IMR-90 (cell line): ENCODE results near the gene LBH. TPM values are rescaled to one million over a fixed set of nuclear protein-coding genes. Genes with fewer than 3 reads are reported as not detected.

Source experiments
- ATAC-seq: fragments of 200-7000 bp; cut with Tn5 transposase; 2 replicates; pipeline ENCODE4 v1.9.1; 2020; ENCODE audit warnings: low read depth, mild to moderate bottlenecking, moderate library complexity
- BruUV-seq: library from RNA; stranded (reverse); fragments of 400-500 nt; replicated peaks from 2 replicates; lab custom pipeline; 2021; lab: Mats Ljungman, UMichigan
- CTCF ChIA-PET: fragments of 300-600 bp; formaldehyde crosslinking; extraction: SDS; loops from one replicate; lab custom pipeline; 2021; ENCODE audit warnings: antibody characterized with exemption; lab: Yijun Ruan, JAX
- POLR2A ChIA-PET: fragments of 300-600 bp; sonication (Branson Sonifier 250); formaldehyde crosslinking; loops from one replicate; lab custom pipeline; 2022; ENCODE audit warnings: antibody characterized with exemption; ENCODE audit not compliant: unreplicated experiment; lab: Charles Lee
- DNase-seq: peaks from one replicate; pipeline ENCODE4 v3.0.0; 2013
- H2AFZ ChIP-seq: replicated peaks from 2 replicates; pipeline ENCODE3; 2013; ENCODE audit warnings: low read length, mild to moderate bottlenecking; ENCODE audit not compliant: poor library complexity
- H2AK5ac ChIP-seq: 2 replicates; pipeline ENCODE4 v1.6.1; 2013; ENCODE audit warnings: low read depth, low read length, inconsistent platforms
- H2AK9ac ChIP-seq: replicated peaks from 2 replicates; pipeline ENCODE3; 2013; ENCODE audit warnings: mild to moderate bottlenecking, low read depth, low read length, moderate library complexity; ENCODE audit not compliant: poor library complexity
- H2BK120ac ChIP-seq: 2 replicates; pipeline ENCODE4 v1.6.1; 2013; ENCODE audit warnings: low read depth, low read length, inconsistent platforms
- H2BK15ac ChIP-seq: 3 replicates; pipeline ENCODE4 v1.6.1; 2013; ENCODE audit warnings: low read depth, low read length, inconsistent platforms
- H2BK20ac ChIP-seq: 2 replicates; pipeline ENCODE4 v1.6.1; 2013; ENCODE audit warnings: low read depth, mild to moderate bottlenecking, inconsistent platforms, low read length, moderate library complexity
- H2BK5ac ChIP-seq: 2 replicates; pipeline ENCODE4 v1.6.1; 2013; ENCODE audit warnings: mild to moderate bottlenecking, low read depth, low read length, inconsistent platforms; ENCODE audit not compliant: poor library complexity, severe bottlenecking
- H3K14ac ChIP-seq: replicated peaks from 2 replicates; pipeline ENCODE4 v1.6.1; 2013; ENCODE audit warnings: low read depth, low read length, inconsistent platforms
- H3K18ac ChIP-seq: 2 replicates; pipeline ENCODE4 v1.6.1; 2013; ENCODE audit warnings: low read depth, low read length, control low read depth
- H3K23ac ChIP-seq: 2 replicates; pipeline ENCODE4 v1.6.1; 2013; ENCODE audit warnings: low read depth, low read length, inconsistent platforms
- H3K27ac ChIP-seq: 2 replicates; pipeline ENCODE4 v1.5.1; 2013; ENCODE audit warnings: mild to moderate bottlenecking, control low read depth, low read length; ENCODE audit not compliant: insufficient read depth
- H3K27me3 ChIP-seq: 2 replicates; pipeline ENCODE4 v1.6.1; 2013; ENCODE audit warnings: low read length; ENCODE audit not compliant: control insufficient read depth, insufficient read depth
- H3K36me3 ChIP-seq: 2 replicates; pipeline ENCODE4 v1.6.1; 2013; ENCODE audit warnings: low read length, mixed read lengths; ENCODE audit not compliant: control insufficient read depth, insufficient read depth
- H3K4ac ChIP-seq: 2 replicates; pipeline ENCODE4 v1.6.1; 2013; ENCODE audit warnings: low read depth, low read length, inconsistent platforms
- H3K4me1 ChIP-seq: 2 replicates; pipeline ENCODE4 v1.6.1; 2013; ENCODE audit warnings: low read length, mixed read lengths; ENCODE audit not compliant: control insufficient read depth, insufficient read depth
- H3K4me2 ChIP-seq: 2 replicates; pipeline ENCODE4 v1.6.1; 2013; ENCODE audit warnings: low read depth, mild to moderate bottlenecking, control low read depth, low read length, moderate library complexity
- H3K4me3 ChIP-seq: 2 replicates; pipeline ENCODE4 v1.5.1; 2013; ENCODE audit warnings: low read depth, mild to moderate bottlenecking, control low read depth, low read length, moderate library complexity; ENCODE audit not compliant: insufficient read depth
- H3K56ac ChIP-seq: 2 replicates; pipeline ENCODE4 v1.6.1; 2013; ENCODE audit warnings: low read length, inconsistent platforms; ENCODE audit not compliant: insufficient read depth; ENCODE audit errors: extremely low read depth
- H3K79me1 ChIP-seq, 2 experiments: 2 replicates each; pipeline ENCODE4 v1.6.1; 2013; ENCODE audit warnings: low read length in 2 of 2, inconsistent platforms in 1 of 2, low read depth in 1 of 2
- H3K9ac ChIP-seq: 2 replicates; pipeline ENCODE4 v1.6.1; 2013; ENCODE audit warnings: low read depth, low read length, control low read depth
- H3K9me1 ChIP-seq: 2 replicates; pipeline ENCODE4 v1.6.1; 2013; ENCODE audit warnings: low read length, inconsistent platforms; ENCODE audit not compliant: insufficient read depth
- H3K9me3 ChIP-seq: 2 replicates; pipeline ENCODE4 v1.6.1; 2013; ENCODE audit warnings: low read length; ENCODE audit not compliant: control insufficient read depth, insufficient read depth
- H4K20me1 ChIP-seq: 2 replicates; pipeline ENCODE4 v1.6.1; 2013; ENCODE audit warnings: low read length, inconsistent platforms; ENCODE audit not compliant: insufficient read depth
- H4K5ac ChIP-seq: 2 replicates; pipeline ENCODE4 v1.6.1; 2013; ENCODE audit warnings: mild to moderate bottlenecking, low read depth, low read length, control low read depth
- H4K8ac ChIP-seq, 2 experiments: 2 replicates each; pipeline ENCODE4 v1.6.1; 2013; ENCODE audit warnings: low read depth in 2 of 2, low read length in 2 of 2, control low read depth in 1 of 2, inconsistent platforms in 1 of 2
- H4K91ac ChIP-seq: 2 replicates; pipeline ENCODE4 v1.6.1; 2013; ENCODE audit warnings: low read depth, low read length, inconsistent platforms; ENCODE audit not compliant: insufficient read depth
- CEBPB ChIP-seq: IDR thresholded peaks from 2 replicates; pipeline ENCODE4 v1.6.1; 2012; ENCODE audit warnings: low read depth, low read length, improper control_type of control experiment
- WGBS, 2 experiments: methylation state at CpG; one replicate each; pipeline versions ENCODE4 v1.1.5 to v1.1.7; 2013; ENCODE audit warnings: missing lambda C conversion rate in 2 of 2; ENCODE audit not compliant: insufficient read length in 1 of 2; ENCODE audit errors: extremely low coverage in 2 of 2; 5-methylcytosine and 5-hydroxymethylcytosine counted together
- dilution Hi-C: fragments of 300-500 bp; cut with HindIII; formaldehyde crosslinking; loops from one replicate; pipeline ENCODE4 v1.14.3; 2018; ENCODE audit warnings: low sequenced_read_pairs; ENCODE audit not compliant: unreplicated experiment
- in situ Hi-C: fragments of 300-500 bp; cut with MboI; formaldehyde crosslinking; loops from 3 replicates; pipeline ENCODE4 v1.14.3; 2019; ENCODE audit warnings: low sequenced_read_pairs, inconsistent platforms, mixed read lengths
- intact Hi-C: fragments of 100-400 bp; cut with micrococcal nuclease; formaldehyde crosslinking; loops from 2 replicates; pipeline ENCODE4 v1.10.0; 2022
- polyA plus RNA-seq, 3 experiments: library from polyadenylated mRNA; depleted of rRNA; stranded (reverse); fragments of >200 nt; gene quantifications; 2 replicates each; pipeline ENCODE4 v1.2.3, GENCODE V29; 2012; ENCODE audit warnings: low replicate concordance in 1 of 3
- total RNA-seq: library from RNA; depleted of rRNA; stranded (reverse); fragments of >200 nt; gene quantifications from 2 replicates; pipeline ENCODE4 v1.2.3, GENCODE V29; 2012

Gene LBH
- total and polyA plus RNA-seq, 2 of the 4 experiments (the other 2 are of a cell fraction): 158 to 202 TPM

DNA sequence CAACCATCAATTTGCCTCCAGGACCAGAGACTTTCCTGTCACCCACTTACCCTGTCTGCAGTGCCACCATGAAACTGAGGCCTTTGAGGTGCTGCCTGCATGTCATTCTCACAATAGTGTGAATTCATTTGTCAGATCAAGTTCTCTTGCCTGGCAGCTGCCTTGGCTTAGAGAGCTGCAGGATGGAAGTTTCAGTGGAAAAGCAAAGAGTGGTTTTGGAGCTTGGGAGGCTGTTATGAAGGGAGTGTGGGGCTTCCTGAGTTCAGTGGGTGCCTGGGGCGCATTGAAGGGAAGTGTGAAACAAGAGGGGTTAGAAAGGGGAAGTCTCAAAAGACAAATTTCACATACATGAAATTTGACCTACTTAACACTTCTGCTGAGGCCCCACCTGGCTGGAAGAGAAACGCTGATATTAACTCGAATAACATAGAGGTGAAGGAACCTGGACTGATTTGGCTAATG, 7.9 kb upstream of the LBH start:
- no peaks in the 10 kb centered on the region; the same call in 1 of the 2 replicates for H3K27me3 ChIP-seq
- POLR2A ChIA-PET: no interaction called here
- intact Hi-C loops (no loop called here), in situ Hi-C loops (loop anchor here (25.0 kb wide), 1 partner anchor 639 kb away; no protein-coding TSS in a partner anchor), dilution Hi-C loops (no loop called here)
- H2AK9ac ChIP-seq: no peak overlapping the region
- WGBS, 2 experiments: no CpG with 5 or more reads among the region's 3 CpGs
- no peaks in the 10 kb centered on the region for H3K36me3 ChIP-seq
- no peak overlapping the region for H4K91ac ChIP-seq
- peak overlapping the region; percentile 14; the same call in 1 of the 2 replicates for H2AK5ac ChIP-seq
- peaks cover 11% of the 10 kb centered on the region for H3K4me1 ChIP-seq
- no peak overlapping the region for H3K23ac ChIP-seq
- DNase-seq: no peak
- no peak overlapping the region for H4K5ac ChIP-seq
- H2BK15ac ChIP-seq: no peak overlapping the region
- H3K14ac ChIP-seq: no peak overlapping the region
- H4K20me1 ChIP-seq: no peaks in the 10 kb centered on the region
- H4K8ac ChIP-seq: no peak overlapping the region
- H2BK120ac ChIP-seq: no peak overlapping the region
- no peak overlapping the region for H2BK5ac ChIP-seq
- no peak overlapping the region for H3K27ac ChIP-seq
- no TSS peak for BruUV-seq
- 0 out of 2 replicates have a peak overlapping the region, but pooled peaks have one; percentile 13 for H3K4ac ChIP-seq
- peaks cover 10% of the 10 kb centered on the region for H3K9me1 ChIP-seq
- H3K56ac ChIP-seq: no peak overlapping the region
- no peak overlapping the region for H3K9ac ChIP-seq
- H2BK20ac ChIP-seq: no peak overlapping the region
- ATAC-seq: no peak
- H3K9me3 ChIP-seq: no peaks in the 10 kb centered on the region
- CTCF ChIA-PET: interaction anchor here (3.1 kb wide), 1 partner anchor 15 kb away, joined by 9 read pairs; no protein-coding TSS in a partner anchor
- peaks cover 5 to 6% of the 10 kb centered on the region in 2 experiments; a peak in 3 of 4 replicates for H3K79me1 ChIP-seq
- no peak overlapping the region for H3K4me3 ChIP-seq
- H2AFZ ChIP-seq: no peak overlapping the region
- H3K4me2 ChIP-seq: no peak overlapping the region
- no peak for TF ChIP-seq CEBPB
- H3K18ac ChIP-seq: no peak overlapping the region
